ENCODE measurements around the gene SFTA2. TPM values are rescaled to one million over a fixed set of nuclear protein-coding genes. Genes with fewer than 3 reads are reported as not detected.
"Not testable (repeated sequence)": the region's sequence is repeated elsewhere in the genome, so short reads cannot be mapped to it uniquely, and the experiment has no call there.

The SFTA2 gene
- total RNA-seq, 4 donors from 2014 or later = 1.1 TPM; not detected in 3

GRCh38 chr6:30928677-30929076 lies 3.3 kb downstream of the SFTA2 start:
- intact Hi-C loops (cut with DNase I; ENCODE audit: low total_unique reads) = no loop called here
- Histone ChIP-seq H3K4me1 (no peaks in the 10 kb centered on the region), H3K27me3 (no peaks in the 10 kb centered on the region), H3K4me3 (no peak overlapping the region), H3K9me3 (no peaks in the 10 kb centered on the region), H3K36me3 (no peaks in the 10 kb centered on the region), H3K27ac (no peak overlapping the region)
- TF ChIP-seq POLR2A (IDR thresholded peaks at IDR 0.05) (no peak), CTCF (IDR thresholded peaks at IDR 0.05) (no peak)
- no peak for DNase-seq

- intact Hi-C loops (cut with DNase I; ENCODE audit: low total_unique reads); H3K9me3 ChIP-seq; DNase-seq; H3K27ac ChIP-seq; H3K4me3 ChIP-seq; H3K4me1 ChIP-seq; H3K27me3 ChIP-seq; H3K36me3 ChIP-seq: not testable (repeated sequence)
These were observed 4.9 kb downstream of the SFTA2 start for GRCh38 chr6:30927080-30927479.

GRCh38 chr6:30926644-30927043 lies 5.3 kb downstream of the SFTA2 start:
- Histone ChIP-seq H3K27ac (no peak overlapping the region), H3K9me3 (no peaks in the 10 kb centered on the region), H3K4me1 (no peaks in the 10 kb centered on the region), H3K4me3 (no peak overlapping the region), H3K27me3 (no peaks in the 10 kb centered on the region), H3K36me3 (no peaks in the 10 kb centered on the region)
- DNase-seq = no peak
- no peak for TF ChIP-seq CTCF (IDR thresholded peaks at IDR 0.05)
- no peak for TF ChIP-seq POLR2A (IDR thresholded peaks at IDR 0.05)
- intact Hi-C loops (cut with DNase I; ENCODE audit: low total_unique reads) = no loop called here

GRCh38 chr6:30924040-30924627 lies 7.8 kb downstream of the SFTA2 start:
- intact Hi-C loops (cut with DNase I; ENCODE audit: low total_unique reads); DNase-seq; H3K9me3 ChIP-seq; H3K27me3 ChIP-seq; H3K36me3 ChIP-seq; H3K4me3 ChIP-seq; H3K27ac ChIP-seq; H3K4me1 ChIP-seq: not testable (repeated sequence)

GRCh38 chr6:30922447-30922852 lies 9.5 kb downstream of the SFTA2 start:
- no peaks in the 10 kb centered on the region for H3K36me3 ChIP-seq
- no peak for DNase-seq
- TF ChIP-seq POLR2A (IDR thresholded peaks at IDR 0.05) (no peak), CTCF (IDR thresholded peaks at IDR 0.05) (no peak)
- H3K4me1 ChIP-seq = no peaks in the 10 kb centered on the region
- no peak overlapping the region for H3K4me3 ChIP-seq
- H3K27me3 ChIP-seq = no peaks in the 10 kb centered on the region
- intact Hi-C loops (cut with DNase I; ENCODE audit: low total_unique reads) = no loop called here
- no peak overlapping the region for H3K27ac ChIP-seq
- H3K9me3 ChIP-seq = no peaks in the 10 kb centered on the region

- no peak overlapping the region for H3K27ac ChIP-seq
- intact Hi-C loops (cut with DNase I; ENCODE audit: low total_unique reads) = loop anchor here (5.0 kb wide), 1 partner anchor 159 kb away; no protein-coding TSS in a partner anchor
- DNase-seq = no peak
- no peaks in the 10 kb centered on the region for H3K27me3 ChIP-seq
- no peak for TF ChIP-seq CTCF (IDR thresholded peaks at IDR 0.05)
- no peak for TF ChIP-seq POLR2A (IDR thresholded peaks at IDR 0.05)
- no peak overlapping the region for H3K4me3 ChIP-seq
- peaks cover 3 to 15% of the 10 kb centered on the region in 2 donors for H3K4me1 ChIP-seq
- H3K36me3 ChIP-seq = no peaks in the 10 kb centered on the region
- H3K9me3 ChIP-seq = no peaks in the 10 kb centered on the region
These were observed 13.3 kb downstream of the SFTA2 start for GRCh38 chr6:30918670-30919069.

All from uterus (tissue), 4 donors.